Stimulated activated CD4-positive, alpha-beta T cell treated with anti-CD3 and anti-CD28 coated beads, TNF-alpha, amount 100 ng/mL, for 4 hours (primary cell): ENCODE data around the gene KIRREL3.

Experiments used
- DNase-seq, 3 experiments: peaks; one replicate each; pipeline ENCODE4 v3.0.0-alpha.2; 2020; ENCODE audit warnings: low read depth in 3 of 3

The KIRREL3 gene

DNA sequence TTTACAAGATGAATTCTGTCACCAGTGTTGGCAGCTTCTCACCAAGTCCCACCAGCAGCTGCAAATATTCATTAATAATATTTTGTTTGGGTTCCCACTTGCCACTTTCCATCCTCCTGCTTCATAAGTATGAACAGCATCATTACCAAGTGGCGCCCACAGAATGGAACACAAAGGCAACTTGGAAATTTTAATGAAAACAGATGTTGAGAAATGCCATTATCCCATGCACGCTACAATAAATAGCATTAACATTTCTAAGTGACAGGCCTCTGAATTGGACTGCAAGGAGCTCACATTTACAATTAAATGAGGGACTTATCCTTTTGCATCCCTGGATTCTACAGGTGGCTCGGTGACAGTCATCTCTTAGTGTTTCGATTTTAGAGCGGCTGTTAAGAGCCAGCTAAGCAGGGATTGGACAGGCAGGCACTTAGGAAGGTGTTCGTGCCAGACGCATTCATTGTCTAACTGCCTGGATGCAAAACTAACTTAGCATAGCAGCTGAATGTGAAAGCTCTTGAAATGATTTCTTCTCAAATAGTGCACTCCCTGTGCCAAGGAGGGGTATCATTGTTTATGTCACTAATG, 170.3 kb downstream of the KIRREL3 start:
- no peak for DNase-seq

DNA sequence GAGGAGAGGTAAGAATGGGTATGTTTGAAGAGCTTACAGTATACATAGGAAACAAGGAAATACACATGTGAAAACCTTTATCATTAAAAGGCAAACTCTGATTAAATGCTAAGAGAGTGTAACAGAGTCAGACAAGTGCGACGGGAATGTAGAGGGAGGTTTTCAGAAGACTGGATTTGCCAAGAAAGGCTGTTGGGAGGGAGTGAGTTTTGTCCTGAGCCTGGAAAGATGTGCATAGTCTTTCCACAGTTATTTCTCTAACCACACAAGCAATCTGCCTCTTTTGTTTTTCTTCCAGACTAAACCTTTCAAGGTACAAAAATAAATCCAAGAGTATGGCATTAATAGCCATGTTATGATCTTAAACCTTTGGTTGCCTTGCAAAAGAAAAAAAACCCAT, 170.9 kb downstream of the KIRREL3 start:
- no peak for DNase-seq

DNA sequence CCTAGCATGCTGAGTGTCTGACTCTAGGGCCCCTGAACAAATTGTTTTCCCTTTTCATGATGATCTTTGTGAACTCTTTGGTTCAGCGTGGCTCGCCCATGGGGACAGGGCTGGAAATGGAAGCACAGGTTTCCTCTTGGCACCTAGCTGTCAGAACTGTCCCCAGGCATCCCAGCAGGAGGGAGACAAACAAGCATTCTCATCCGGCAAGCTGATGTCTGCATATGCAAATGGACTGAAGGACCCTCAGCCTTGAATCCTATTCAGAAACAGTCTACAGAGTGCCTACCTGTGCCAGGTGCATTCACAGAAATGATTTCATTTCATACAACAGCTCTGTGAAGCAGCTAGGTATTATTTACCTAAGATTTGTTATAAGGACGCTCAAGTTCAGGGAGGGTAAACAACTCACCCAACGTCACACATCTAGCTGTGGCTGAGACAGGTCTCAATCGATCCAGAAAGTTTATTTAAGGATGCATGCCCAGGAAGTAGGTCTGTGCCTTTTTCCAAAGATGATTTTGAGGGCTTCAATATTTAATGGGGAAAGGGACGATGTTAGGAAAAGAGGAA, 176.4 kb downstream of the KIRREL3 start:
- no peak for DNase-seq

DNA sequence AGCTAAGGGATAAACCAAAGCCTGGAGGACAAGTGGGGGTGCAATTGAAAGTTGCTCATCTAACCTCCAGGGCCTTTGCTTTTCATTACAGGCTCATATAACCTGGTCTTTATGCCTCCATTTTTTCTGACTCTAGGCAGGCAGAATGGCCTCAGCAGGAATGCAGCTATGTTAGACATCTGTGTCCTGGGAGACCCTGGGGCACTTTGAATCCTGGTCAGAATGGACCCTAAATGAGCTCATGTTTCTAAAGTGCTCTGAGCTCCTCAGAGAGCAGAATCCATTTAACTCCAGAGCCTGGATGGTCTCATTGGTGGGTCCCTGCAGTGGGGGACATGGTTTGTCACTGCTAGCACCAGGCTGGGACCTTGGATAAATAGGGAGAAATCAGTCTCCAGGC, 177.3 kb downstream of the KIRREL3 start:
- no peak for DNase-seq

DNA sequence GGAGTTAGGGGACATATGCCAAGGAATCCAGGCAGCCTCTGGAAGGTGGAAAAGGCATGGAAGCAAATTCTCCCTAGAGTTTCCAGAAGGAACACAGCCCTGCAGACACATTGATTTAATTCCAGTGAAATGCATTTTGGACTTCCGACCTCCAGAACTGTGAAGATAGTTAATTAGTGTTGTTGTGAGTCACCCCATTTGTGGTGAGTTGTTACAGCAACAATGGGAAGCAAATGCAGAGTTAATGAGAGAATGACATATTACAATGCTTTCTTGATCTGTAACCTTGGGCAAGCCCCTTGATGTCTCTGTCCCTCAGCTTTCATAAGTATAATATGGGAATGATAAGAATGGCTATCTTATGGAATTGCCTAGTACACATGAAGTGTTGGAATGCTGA, 178.7 kb downstream of the KIRREL3 start:
- DNase-seq: no peak

DNA sequence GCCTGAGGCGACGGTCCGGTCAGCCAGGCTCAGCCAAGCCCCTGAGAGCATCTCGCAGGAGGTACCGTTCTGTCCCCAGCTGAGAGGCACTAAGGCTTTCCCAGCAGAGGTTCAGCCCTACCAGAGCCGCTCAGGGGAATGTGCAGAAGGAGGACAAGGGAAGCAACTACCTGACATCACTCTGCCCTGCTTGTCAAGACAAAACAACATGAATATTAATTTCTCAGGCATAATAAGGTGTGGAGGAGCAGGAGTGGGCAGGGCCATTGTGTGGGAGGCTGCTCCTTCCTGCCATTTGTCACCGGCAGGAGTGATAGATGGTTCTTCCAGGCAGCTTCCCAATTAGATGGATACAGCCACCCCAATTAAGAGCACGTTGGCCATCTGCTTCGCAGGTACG, 181.4 kb downstream of the KIRREL3 start:
- no peak for DNase-seq

DNA sequence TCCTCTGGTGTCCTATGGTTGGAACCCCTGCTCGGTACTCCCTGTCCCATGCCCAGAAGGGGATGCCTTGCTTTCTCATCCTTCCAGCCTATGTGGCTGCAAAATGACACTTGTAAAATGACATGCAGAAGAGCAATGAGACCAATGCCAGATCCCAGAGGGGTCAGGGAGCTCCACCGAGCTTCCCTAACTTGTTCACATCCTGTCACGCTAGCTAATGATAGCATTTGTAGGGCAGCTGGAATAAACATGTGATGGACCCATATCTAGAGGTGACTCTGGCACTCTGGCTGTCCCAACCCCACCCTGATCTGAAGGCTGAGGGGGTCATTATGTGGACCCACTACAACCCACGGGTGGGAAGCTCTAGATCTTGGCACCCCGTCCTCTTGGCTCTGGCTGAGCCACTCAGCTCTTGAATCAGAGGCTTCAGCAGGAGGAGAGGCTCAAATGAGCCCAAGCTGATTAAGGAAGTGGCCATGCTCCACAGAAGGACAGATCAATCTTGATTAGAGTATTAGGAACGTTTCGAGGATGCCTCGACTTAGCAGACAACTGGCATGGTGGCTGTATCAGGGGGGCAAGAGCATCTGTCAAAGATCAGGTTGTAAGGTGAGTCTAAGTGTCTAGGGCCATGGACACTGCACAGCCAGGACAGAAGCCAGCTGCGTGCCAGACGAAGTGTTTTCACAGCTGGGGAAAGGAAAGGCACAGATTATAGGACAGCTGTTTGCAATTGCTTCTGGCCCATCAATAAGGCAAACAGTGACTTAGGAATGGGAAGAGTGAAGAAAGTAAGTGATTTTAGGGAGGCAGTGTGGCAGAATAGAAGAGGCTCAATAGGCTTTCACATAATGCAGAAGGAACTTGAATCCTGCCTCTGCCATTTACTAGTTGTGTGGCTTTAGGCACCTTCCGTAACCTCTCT, 182.8 kb downstream of the KIRREL3 start:
- DNase-seq: no peak

DNA sequence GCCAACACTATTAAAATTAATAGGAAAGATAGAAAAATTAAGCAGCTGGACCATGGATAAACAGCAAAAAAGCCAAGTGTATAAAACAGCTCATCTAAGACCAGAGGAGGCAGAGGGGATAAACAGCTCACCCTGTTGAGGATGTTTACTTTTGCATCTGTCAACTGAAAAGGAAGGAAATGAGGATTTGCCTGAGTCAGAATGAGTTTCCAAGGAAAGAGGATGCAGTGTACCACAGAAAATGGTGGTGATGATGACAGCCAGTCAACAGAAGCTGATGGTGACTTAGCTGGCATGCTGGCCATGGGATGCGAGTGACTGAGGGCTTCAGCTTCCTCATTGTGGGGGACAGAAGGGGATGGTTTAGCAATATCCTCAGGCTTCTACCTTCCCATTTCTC, 183.5 kb downstream of the KIRREL3 start:
- no peak for DNase-seq

DNA sequence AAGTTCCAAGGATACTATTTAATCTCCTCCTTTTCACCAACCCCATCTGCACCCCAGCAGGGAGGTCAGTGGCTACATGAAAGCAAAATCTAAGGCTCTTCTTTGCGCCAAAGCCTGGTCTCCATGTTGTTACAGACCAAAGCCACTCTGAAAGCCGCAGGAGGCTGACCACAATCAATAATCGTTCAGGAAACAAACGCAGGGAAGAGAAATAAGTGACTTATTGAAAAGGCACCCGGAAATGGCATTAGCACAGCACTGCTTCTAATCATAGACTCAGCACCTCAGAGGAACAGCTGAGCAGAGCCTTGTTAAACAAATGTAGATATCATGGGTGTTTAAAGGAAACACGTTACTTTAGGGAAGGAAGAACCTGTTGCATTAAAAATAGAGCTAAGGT, 183.9 kb downstream of the KIRREL3 start:
- no peak for DNase-seq

DNA sequence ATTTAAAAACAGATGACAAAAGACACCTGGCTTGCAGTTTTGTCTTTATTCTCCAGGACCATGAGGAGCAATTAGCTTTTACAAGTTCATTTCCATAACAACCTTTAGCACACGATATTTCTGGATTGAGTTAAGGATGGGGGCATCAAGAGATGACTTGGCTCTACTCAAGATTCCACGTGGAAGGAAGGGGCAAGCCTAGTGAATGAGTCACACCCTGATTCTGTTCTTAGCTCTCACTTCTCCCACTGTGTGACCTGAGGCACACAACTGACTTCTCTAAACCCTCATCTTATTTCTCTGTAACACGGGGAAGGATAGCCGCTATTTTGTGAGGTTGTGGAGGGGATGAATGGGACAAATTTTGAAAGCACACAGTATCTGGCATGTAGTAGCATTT, 185.5 kb downstream of the KIRREL3 start:
- no peak for DNase-seq

DNA sequence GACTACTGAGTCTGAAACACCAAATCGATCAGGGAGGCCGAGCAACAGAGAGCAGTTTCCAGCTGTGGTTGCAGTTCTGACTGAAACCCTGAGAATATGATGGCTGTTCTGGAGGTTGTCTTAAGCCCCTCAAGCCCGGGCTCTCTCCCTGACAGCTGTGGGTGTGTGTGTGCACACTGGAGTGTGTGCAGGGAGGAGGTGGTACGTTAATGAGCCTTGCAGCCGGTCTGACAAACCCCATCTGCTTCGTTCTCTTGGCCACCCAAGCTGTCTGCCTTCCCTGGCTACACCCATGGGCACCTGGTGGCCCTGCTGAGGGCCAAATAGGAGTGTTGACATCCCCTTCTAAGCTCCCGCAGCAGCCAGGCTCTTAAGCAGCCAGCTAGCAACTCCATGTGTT, 189.8 kb downstream of the KIRREL3 start:
- no peak for DNase-seq

DNA sequence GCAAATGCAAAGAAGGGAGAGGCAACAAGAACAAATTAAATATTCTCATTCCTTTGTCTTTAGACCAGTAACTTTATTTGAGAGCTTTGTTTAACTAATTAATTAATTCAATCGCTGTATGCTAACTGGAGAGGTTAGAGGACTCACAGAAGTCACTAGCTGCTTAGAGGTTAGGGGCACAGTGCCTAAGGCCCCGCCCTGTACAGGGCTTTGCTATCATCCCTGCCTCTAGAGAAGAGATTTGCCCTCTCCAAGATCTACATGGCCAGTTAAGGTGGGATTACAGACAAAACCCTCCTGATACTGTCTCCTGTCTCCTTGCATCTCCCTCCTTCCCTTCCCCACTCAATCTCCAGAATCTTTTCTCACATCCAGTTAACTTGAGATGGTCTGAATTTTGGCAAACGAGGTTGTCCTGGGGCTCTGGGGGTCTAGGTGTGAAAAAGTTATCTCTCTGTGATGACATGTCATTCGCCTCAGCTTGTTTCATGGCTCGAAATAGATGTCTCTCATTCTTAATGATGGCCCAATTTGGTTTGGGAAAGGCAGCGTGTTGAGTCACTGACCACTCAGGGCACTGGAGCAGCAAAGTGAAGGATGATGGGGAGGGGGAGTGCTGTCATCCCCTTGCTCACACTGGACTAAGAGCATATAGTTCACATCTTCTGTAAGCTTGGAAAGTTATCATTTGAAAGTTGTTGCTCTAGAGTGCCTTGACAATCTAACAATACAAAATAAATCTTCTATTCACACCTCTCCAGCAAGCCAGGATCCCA, 190.9 kb downstream of the KIRREL3 start:
- no peak for DNase-seq

DNA sequence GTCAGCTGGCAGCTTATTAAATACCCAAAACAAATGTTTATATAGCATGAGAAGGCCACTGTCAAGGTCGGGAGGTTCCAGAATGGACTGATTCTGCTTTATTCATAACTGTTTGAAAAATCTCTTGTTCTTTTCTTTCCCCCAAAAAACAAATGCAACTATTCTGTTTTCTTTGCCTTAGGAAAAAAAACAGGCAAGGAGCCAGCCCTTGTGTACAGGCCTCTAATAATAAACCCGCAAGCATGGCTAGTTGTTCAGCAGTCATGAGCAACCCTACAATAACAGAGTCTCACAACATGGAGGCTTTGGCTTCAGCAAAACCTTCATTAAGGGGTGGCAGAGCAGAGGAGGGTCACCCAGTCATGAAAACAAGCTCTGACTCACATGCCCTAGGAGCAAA, 191.7 kb downstream of the KIRREL3 start:
- no peak for DNase-seq

DNA sequence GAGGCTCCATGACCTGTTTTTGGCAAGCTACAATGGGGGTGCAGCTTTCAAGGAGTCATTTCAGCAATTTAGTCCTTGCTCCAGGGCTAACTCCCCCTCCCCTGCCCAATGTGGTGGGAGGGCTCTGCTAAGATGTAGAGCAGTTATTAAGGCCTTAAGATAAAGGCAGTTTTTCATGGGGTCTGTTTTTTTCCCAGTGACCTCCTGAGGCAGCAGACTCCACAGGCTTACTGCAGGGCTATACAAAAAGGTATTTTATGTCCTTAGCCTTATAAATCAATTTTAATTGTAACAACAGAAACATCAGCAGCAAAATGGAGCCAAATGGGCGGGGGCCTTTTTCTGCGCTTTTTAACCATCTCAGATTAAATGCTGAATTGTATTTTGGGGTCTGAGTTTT, 192.3 kb downstream of the KIRREL3 start:
- no peak for DNase-seq

DNA sequence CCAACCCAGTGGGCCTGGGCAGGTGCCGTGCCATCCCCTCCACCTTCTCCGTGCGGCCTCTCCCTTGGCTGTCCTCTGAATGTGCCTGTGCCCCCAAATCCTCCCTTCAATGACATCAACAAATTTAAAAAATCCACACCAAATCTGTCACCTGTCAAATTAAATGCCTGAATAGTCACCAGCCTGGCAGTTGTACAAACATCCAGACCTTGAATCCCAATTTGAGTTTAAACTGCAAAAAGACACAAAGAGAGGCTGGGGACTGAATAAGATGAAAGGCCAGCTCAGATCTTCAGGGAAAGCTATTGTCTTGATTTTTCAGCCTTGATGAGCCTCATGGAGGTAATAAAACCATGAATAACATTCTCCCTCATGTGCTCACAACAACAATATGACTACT, 194.7 kb downstream of the KIRREL3 start:
- DNase-seq: no peak

DNA sequence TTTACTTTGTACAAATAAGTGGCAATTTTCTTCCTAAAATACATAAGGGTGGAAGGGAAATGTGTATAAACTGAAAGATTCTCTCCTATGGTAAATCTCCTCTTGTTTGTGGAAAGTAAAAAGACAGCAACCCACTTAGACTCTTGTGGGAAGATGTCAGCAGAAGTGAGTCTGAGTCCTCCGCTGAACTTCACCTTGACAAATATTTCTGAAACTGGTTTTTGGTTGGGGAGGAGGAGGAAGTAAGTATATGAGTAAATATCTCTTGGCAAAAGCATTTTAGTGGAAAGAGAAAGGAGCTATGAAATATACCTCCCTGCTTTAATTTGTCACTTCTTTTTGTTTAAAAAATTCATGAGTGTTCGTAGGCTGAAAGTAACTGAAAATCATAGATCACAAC, 196.2 kb downstream of the KIRREL3 start:
- DNase-seq: no peak

DNA sequence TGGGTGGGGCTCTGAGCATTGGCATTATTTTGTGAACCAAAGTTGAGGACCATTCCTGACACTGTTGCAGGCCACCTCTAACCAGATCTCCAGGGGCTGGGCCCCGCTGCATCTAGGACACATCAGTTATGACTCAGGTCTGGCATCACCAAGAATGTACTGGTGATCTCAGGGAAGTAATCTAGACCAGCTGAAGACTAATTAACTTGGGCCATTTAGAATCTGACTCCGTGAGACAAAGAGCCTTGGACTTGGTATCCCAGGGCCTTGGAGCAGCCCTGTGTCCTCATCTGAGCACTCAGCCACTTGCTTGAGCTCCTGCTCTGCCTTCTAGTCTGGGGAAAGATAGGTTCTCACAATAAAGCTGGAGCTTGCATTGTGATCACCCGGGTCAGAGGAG, 200.6 kb downstream of the KIRREL3 start:
- DNase-seq: no peak

DNA sequence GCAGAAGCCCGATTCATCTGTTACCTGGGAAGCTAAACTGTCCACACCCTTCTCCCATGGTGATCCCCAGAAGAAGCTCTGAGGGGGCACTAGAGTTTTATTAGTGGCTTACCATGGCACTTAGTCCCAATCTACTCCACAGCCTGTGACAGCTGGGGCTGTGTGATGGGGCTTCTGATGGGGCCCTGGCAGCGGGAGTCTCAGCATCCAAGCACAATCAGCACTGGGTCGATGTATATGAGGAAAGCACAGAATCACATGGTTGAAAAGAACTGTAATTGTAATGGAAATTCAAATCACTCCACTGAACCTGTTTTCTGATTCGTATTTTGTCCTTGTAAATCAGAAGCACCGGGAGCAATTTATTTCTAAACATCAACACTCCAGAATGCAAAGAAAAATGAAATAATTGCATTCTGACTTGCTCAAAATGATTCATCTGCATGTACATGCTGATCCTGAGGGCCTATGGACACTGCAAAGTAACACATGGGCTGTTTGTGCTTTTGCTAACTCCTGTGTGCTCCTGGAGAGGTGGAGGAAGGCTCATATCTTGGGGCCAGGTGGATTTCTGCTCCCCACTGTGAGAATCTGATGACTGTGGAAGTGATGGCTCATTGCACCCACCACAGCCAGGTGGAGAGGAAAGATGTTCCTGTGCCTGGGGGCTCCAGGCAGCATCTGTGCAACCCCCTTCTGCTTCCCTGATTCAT, 203.0 kb downstream of the KIRREL3 start:
- DNase-seq: no peak

DNA sequence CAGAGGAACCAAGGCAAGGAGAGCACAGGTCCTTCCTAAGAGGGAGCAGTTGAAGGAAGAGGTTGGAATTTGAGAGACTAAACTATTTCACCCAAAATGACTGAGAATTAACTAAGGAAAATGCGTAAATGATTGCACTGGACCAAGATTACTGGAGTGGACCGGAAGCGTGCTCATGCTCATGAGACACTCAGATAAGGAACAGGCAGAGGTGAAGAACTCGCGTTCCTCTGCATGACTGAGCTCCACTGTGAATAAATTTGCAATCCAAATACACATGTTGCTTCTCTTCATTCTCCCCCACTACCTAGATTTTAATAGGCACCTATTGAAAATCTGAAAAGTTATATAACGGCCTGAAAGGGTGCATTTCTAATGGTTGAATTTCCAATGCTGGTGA, 207.0 kb downstream of the KIRREL3 start:
- DNase-seq: no peak

DNA sequence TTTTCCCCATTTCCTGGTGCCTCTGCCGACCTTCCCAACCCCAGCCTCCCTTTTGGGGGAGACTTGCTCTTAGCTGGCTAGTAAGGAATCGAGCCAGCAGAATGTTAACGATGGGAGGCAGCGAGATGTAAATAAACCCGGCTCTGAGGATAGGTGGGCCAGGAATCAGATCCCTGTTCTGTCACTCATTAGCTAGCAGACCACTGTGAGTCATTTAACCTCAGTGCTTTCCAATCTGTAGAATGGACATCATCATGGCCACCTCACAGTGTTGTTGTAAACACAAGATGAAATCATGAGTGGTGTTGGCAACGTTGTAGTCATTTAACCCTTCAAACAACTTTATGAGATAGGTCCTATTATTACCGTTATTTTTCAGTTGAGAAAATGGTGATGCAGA, 208.6 kb downstream of the KIRREL3 start:
- DNase-seq: no peak

DNA sequence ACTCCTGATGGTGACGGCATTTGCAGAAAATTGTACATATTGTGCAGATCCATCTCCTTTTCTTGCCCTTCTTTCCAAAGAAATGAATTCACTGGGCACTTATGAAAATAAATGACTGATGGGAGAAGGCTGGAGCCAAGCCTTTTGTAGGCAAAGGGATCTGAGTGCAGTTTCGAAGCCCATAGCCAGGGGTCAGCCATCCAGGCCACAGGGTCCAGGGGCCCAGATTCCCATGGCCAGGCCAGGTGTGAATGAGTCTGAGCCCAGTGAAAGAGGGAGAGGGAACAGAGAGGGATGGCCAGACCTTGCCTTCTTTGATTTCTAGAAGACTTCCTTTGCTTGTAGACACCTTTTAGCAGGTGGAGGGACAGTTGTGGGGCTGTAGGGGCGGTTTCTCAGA, 209.1 kb downstream of the KIRREL3 start:
- no peak for DNase-seq
